ENCODE data around the gene TAB2. TPM values are rescaled to one million over a fixed set of nuclear protein-coding genes. Genes with fewer than 3 reads are reported as not detected.
A peak's percentile ranks its signal among the peaks of the same experiment; 100 is the strongest.
"Not testable (repeated sequence)": the region's sequence is repeated elsewhere in the genome, so short reads cannot be mapped to it uniquely, and the experiment has no call there.

Gene TAB2
- total RNA-seq, 1 donor from 2014 or later, result 34.0 TPM

DNA sequence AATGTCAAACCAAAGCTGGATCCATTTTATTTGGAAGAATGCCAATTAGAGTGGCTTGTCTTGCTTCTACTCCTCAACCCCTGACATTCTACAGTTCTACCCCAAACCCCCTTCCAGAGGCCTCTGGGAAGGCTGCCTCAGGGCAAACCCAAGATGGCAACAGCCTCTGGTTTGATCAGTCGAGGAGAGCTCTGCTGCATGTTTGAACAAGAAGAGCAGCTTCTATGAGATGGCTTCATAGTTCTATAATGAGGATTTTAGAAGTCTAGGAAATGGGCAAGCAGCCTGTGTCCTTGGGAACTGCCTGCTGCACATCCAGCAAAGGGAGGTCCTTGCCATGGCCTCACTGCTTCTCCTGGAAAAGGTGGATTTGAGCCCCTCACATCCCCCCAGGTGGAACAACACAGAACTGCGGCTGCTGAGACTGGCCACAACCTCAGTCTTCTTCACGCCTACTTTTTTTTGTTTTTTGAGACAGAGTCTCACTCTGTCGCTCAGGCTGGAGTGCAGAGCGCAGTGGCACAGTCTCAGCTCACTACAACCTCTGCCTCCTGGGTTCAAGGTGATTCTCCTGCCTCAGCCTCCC, 129.4 kb downstream of the TAB2 start:
- no peak for ATAC-seq

DNA sequence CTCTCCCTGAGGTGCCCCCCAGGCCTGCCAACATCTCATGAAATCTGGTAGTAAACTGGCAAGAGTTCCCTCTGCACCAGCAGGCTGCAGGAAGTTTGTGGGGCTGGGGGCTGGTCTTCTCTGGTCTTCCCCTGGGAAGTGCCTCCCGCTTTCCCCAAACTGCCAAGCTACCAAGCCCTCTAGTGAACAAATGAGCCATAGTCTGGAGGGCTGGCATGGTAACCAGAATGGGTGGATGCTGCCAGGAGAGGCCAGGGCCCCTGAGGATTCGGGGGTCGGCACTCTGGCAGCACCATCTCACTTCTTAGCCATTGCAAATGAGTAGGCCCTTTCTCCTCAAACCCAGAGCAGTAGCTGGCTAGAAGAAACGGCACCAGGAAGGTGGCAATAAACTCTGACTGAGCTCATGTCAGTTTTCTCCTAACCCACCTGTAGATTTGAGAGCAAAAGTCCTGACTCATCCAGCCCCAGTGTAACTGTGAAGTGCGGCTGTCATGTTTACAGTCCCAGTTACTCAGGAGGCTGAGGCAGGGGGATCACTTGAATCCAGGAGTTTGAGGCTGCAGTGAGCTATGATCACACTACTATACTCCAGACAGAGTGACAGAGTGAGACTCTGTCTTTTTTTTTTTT, 131.4 kb downstream of the TAB2 start:
- ATAC-seq, result no peak

DNA sequence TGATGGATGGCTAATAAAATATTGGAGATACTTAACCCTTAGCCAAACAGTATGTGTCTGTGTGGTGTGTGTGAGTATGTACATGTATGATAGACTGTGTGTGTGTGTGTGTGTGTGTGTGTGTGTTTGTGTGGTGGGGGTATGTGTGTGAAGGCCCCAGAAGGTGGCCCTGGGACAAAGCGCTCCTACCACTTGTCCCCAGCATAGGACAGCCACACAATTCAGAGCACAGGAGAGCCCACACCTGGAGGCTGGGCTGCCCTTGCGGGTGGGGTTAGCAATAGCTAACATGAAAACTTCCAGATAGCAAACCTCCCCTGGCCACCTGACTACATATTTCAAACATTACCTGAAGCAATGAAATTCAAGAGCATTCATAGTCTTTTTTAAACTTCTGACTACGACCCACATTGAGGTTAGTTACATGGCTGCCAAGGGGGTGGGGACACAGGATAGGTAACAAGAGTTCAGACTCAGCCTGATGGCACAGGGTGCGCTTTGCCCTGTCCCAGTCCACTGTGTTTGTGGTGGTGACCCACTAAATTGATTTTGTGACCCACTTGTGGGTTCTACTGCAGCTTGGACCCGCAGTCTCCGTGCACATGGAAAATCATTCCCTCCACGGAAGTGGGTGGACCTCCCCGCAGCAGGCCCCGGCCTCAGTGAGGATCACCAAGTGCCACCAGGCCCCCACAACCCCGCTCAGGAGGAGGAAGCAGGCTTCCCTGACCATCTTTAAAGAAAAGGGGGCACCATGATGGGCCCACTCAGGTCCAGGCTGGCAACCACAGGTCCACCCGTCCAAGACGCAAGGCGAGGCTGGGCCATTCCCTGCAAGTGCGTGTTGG, 132.5 kb downstream of the TAB2 start:
- no peak for ATAC-seq

DNA sequence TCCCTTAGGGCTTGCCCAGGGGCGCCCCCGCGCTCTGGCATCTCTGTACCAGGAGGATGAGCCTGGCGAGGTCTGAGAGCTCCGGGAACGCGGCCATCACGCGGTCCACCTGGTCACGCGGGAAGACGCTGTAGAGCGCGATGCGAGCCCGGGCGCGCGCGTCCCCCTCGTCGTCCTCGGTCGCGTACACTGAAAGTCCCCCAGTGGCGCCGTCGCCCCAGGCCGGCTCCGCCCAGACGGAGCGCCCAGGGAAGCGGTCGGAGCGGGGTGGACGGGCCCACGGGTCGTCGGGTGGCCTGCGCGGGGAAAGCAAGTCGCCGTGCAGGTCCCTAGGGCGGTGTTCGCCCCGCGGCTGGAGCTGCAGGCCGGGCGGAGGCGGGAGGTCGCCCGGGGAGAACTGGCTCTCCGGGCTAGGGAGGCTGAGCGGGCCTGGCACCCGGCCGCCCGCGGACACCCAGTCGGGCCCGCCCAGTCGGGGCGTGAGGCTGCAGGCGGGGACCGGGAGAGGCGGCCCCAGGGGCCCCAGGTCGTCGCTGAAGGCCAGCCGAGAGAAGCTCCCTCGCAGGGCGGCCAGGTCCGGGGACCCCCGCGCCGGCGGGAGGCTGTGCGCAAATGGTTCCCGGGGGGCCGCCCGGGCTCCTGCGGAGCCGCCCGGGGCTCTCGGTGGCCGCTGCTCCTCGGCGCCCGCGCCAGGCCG, 133.3 kb downstream of the TAB2 start:
- ATAC-seq, result peak; percentile 55

DNA sequence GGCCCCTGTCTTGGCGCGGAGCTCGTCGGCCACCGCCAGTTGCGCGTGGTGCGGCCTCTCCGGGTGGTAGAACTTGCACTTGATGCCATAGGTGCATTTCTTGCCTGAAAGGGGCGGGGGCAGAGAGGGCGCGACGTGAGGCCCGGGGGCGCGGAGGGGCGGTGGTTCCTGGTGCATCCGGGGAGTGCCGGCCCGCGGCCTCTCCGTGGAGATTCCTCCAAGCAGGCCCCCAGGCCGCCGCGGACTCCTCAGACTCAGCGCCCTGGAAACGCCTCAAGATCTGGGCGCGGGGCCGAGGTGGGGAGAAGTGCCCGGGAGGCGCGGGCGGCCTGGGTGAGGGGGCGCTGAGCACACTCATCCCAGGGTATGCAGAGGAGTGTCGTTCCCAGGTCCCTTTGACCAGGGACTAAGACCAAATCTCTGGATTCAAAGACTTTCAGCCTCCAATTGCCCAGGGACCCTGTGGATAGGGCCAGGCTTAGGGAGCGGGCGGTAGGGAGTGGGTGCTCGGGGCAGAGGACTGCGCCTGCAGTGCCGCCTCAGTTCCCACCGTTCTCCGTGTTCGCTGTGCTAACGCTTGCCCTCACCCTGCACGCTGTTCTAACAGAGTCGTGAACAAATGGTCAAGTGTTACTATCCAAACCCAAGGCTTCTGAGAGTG, 134.0 kb downstream of the TAB2 start:
- peak; percentile 63 for ATAC-seq

DNA sequence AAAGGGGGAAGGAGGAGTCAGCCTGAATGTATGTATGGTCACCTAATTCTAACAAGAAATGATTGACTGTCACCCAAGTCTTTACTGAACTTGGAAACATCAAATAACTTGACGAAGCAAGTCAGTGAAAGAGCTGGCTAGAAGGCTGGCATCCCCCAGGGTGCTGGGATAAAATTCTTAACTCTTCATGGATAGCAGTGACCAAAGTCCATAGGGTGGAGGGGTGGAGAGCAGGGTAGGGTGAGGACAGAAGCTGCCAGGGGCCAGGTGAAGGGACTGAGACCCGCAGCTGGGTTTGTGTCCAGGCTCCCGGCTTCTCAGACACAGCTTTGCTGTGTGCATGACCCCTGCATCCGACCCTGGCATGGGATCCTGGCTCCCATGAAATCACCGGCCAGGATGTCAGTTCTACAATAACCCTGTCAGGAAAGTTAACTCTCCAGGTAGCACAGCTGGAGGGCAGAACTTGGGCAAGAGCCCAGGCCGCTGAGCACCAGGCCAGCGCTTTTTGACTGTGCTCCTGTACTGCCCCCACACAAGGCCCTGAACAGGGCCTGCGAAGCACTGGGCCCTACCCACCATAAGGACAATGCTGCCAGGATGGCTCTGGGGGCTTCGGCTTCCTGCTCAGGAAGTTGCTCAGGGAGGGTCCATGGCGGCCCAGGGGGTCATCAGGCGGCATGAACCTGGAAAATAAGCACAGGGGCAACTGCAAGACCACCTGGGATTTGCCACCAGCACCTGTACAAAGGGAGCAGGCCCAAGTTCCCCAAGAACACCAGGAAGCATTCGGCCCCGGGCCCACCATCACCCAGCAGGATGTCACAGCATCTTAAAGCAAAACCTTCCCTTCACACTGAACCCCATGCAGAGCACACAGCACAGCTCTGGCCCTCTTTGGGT, 134.8 kb downstream of the TAB2 start:
- no peak for ATAC-seq

DNA sequence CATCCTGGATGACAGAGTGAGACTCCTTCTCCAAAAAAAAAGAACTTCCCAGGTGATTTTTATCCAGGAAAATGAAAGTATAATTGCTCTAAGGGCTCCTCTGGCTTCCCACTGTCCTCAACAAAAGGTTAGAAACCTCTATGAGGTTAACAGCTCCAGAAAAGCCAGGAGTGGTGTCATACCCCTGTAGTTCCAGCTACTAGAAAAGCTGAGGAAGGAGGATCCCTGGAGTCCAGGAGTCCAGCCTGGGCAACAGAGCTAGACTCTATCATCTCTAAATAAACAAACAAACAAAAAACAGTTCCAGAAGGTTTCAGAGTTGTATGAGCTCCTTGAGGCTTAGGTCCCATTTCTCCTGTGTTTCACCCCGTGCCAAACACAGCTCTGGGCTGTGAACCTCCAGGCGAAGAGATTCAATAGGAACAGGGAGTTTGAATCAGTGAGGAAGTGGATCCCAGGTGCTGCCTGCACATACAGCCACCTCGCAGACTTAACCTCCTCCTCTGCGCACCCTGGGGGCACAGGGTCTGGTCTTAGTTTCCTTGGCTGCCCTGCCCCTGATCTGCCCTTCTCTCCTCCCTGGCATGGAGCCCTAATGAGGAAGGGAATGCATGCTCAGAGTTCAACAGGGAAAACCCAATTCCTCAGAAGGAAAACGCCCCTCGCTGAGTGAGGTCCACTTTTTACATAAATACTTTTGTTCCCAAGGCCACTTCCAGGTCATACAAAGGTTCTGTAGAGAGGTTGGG, 136.3 kb downstream of the TAB2 start:
- ATAC-seq, result no peak

DNA sequence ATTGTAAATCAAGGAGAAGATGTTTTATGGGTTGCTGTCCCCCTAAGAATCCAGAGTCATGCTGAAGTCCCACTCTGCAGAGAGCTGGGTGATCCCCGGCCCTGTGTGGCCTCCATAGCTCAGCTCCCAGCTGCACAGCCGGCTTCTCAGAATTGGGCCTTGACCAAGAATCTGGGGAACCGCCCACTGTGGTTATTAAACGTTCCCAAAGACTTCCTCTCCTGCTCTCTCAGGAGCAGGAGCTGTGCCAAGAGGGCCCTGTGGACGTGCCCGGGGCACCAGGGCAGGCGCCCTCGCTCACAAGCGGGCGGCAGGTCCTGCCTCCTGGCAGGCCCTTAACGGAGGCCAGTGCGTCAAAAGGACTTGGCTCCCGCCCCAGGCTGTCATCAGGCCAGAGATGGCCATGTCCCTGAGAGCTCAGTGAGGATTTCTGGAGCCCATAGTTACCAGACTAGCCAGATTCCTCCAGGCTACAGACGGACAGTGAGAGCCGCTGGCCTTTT, 136.9 kb downstream of the TAB2 start:
- ATAC-seq, result peak; percentile 50

DNA sequence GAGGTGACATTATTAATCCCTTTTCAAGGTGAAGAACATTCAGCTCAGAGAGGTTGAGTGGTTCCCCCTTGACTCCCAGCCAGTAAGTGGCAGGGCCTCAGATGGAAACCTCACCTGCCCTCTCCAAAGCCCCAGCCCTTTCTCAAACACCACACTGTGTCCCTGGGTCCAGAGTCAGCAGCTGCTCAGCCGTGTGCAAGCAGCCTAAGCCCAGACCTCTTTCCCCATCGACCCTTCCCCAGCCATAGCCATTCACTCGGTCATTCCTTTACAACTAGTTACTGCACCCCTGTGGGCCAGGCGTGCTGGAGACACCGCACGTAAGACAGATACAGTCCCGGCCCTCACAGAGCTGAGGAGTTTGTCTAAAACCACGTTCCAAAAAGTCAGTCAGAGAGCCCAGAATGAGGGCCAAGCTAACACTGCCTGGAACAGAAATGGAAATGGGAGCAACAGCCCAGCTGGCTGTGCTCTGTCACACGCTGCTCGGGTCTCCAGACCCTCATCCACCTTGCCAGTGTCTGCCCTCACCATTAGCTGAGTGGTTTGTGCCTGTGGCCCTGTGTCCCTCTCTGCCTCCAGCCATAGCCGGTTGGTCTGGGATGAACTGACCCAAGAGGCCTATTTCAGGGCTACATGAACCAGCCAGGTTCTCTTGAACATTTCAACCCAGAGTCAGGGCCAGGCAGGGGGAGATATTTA, 137.7 kb downstream of the TAB2 start:
- no peak for ATAC-seq

DNA sequence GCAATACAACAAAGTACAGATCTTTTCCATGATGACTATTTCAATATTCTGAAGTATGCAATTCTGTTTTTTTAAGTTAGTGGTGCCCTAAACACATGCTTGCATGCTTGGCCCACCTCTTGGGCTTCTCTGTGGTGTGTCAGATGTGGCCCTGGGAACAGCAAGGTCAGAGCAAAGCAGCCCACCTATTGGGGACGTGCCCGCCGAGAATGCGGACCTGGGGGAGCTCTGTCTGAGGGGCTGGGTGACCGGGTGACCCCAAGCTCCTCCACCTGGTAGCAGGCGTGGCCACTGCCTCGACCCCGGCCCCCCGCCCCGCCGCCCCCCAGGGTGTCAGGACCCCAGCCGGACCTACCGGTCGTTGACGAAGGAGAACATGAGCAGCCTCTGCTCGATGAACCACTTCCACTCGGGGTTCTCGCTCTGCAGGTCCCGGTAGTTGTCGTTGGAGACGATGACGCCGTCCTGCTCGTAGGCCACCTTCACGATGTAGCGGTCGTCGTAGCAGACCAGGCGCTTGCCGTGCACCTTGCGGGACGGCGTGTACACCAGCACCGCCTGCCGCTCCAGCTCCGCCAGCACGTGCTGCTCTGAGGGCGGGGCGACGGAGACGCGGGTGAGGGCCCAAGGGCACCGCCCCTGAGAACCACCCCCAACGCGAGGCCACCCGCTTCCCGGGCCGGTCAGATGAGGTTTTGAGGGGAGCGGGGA, 139.0 kb downstream of the TAB2 start:
- no peak for ATAC-seq

DNA sequence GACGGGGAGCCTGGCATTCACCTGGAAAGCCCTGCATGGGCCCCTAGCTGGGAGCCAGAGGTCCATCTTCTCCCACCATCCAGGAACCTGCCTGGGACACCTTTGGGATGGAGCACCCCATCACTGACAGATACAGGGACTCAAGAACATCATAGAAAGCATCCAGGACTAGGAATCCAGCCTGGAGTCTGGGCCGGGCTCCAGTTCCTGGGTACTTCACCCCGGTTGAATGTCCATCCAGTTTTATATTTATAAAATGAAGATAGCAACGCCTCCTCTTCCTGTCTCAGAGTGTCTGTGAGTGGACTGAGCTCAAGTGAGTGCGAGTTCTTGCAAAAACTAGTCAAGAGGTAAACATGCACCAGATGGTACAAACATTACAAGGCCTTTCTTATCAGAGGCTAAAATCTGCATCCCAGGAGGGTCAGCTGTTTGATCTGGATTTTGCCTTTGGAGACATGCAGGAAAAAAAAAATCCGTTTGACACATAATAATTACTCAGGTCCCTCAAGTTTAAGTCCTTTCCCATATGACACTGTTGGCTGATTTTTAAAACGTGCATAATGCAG, 139.9 kb downstream of the TAB2 start:
- no peak for ATAC-seq

DNA sequence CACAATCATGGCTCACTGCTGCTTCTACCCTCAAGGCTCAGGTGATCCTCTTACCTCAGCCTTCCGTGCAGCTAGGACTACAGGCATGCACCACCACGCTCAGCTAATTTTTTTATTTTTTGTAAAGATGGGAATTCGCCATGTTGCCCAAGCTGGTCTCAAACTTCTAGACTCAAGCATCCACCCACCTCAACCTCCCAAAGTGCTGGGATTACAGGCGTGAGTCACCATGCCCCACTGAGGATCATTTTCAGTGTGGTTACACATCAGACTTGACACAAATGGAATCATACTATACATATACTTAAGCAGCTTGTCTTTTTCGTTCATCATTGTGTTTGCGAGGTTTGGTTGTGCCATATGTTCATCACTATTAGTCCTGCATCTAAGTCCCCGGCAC, 140.7 kb downstream of the TAB2 start:
- ATAC-seq, result no peak

DNA sequence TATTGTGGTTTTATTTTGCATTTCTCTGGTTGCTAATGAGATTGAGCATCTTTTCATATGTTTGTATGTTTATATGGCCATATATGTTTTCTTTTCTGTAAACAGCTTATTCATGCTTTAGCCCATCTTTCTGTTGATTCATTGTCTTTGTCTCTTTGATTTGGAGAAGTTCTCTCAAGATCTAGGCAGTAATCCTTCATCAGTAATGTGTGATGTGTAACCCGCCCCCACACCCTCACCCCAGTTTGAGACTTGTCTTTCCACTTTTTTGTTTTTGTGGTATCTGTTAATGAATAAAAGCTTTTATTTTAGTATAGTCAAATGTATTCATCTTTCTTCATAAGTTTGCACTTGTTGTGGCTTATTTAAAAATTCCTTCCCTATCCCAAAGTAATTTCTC, 141.3 kb downstream of the TAB2 start:
- ATAC-seq, result no peak

DNA sequence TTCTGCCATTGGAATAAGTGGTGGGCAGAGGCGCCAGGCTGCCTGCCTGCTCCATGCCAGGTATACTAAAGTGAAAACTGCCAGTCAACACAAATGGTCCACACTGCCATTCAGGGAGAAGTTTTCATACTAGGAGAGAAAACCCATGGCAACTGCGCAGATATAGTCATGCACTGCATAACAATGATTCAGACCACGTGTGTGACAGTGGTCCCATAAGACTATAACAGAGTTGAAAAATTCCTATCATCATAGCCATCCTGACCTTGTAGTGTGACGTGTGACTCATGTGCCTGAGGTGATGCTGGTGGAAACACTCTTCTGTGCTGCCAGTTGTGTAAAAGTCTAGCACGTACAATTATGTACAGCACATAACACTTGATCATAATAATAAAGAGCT, 142.2 kb downstream of the TAB2 start:
- no peak for ATAC-seq

DNA sequence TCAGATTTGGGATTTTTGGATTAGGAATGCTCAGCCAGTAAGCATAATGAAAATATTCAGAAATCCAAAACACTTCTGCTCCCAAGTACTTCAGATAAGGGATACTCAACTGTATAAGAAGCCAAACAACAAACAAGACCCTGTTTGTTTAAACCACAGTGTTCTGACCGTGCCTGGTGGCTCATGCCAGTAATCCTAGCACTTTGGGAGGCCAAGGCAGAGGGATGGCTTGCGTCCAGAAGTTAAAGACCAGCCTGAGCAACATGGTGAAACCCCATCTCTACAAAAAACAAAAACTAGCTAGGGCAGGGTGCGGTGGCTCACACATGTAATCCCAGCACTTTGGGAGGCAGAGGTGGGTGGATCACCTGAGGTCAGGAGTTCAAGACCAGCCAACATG, 142.7 kb downstream of the TAB2 start:
- ATAC-seq, result not testable (repeated sequence)
